Measurements from ENCODE around the gene DGLUCY. TPM values are rescaled to one million over a fixed set of nuclear protein-coding genes. Genes with fewer than 3 reads are reported as not detected.
"Not testable (repeated sequence)": the region's sequence is repeated elsewhere in the genome, so short reads cannot be mapped to it uniquely, and the experiment has no call there.

The DGLUCY gene, protein sequence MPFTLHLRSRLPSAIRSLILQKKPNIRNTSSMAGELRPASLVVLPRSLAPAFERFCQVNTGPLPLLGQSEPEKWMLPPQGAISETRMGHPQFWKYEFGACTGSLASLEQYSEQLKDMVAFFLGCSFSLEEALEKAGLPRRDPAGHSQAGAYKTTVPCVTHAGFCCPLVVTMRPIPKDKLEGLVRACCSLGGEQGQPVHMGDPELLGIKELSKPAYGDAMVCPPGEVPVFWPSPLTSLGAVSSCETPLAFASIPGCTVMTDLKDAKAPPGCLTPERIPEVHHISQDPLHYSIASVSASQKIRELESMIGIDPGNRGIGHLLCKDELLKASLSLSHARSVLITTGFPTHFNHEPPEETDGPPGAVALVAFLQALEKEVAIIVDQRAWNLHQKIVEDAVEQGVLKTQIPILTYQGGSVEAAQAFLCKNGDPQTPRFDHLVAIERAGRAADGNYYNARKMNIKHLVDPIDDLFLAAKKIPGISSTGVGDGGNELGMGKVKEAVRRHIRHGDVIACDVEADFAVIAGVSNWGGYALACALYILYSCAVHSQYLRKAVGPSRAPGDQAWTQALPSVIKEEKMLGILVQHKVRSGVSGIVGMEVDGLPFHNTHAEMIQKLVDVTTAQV
- polyA plus RNA-seq (ENCODE audit: insufficient read length): 29.4 TPM

DNA sequence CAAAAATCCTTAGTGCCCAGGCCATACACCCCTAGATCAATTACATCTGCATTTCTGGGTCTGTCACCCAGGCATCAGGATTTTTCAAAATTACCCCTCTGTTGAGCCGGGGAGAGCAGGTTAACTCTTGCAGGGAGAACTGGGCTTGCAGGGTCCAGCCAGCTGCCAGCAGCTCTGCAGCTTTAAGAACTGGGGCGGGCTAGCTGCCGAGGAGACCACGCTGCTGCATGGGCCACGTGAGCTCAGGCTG, at the start of gene DGLUCY:
TSS of gene DGLUCY (plus strand) at position 245 of the 250 bp plus-strand sequence. CDS start 46,222 bp downstream, outside the sequence.
- peak; percentile 62 for DNase-seq (ENCODE audit: low read depth)

DNA sequence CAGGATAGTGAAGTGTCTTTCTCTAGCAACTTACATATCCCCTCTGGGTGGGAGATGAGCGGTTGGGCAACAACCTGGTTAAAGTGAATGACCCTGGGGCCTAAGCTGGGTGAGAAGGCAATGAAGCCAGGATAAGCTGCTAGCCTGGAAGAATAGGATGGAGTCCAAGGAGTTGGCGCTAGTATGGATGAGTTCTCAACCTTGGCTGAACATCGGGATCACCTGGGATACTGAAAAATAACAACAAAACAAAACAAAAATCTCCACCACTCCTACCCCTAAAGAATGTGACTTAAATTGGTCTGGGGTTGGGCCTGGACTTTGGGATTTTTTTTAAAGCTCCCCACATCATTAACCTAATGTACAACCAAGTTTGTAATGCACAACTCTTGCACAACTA, 48.6 kb upstream of the DGLUCY start:
- DNase-seq (ENCODE audit: low read depth): peak; percentile 65

DNA sequence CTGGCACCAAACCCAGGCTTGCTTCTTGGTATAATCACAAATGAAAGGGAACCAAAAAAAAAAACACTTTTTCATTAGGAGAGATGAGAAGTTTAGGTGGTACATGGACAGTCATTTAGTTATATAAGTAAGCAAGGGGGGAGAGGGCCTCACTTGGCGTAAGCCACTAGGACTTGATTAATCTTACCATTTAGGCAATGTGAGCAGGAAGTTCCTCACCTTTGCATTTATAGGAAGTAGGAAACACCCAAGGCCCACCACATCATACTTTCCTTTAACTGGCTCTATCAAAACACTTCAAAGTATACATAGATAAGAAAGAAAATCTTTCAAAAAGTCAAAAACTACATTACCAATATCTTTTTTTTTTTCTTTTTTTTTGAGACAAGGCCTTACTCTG, 46.7 kb upstream of the DGLUCY start:
- DNase-seq (ENCODE audit: low read depth): no peak

DNA sequence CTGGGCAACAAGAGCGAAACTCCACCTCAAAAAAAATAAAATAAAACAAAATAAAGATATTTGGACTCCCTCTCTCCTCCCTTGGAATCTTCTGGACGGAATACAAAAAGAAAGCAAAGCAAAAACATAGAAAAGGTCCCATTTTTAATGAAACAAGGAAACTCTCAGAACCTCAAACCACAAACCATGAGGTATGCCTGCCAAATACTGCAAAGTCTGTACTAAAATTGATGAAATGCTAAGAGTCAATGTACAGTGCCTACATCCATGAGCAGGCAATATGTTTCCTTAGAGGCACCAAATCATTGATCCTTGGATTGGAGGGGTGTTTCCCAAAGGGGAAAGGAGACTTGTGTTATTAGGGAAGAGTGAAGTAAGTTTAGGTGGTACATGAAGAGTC, 45.2 kb upstream of the DGLUCY start:
- DNase-seq (ENCODE audit: low read depth): no peak

DNA sequence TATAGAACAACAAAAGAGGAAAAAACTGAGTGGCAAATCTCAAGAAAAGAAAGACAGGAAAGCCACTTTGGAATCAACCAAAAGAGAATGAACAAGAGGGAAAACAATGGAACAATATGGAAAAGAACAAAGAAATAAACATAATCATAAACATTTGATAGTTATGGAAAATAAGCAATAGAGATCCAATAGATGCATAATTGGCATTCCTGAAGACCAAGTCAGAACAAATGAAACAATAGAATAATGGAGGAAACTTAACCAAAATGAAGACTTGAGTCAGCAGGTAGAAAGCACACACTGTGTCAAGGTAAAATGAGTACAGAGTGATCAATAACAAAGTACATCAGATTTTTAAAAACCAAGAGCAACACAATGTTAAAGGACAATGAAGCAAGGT, 43.3 kb upstream of the DGLUCY start:
- no peak for DNase-seq (ENCODE audit: low read depth)

DNA sequence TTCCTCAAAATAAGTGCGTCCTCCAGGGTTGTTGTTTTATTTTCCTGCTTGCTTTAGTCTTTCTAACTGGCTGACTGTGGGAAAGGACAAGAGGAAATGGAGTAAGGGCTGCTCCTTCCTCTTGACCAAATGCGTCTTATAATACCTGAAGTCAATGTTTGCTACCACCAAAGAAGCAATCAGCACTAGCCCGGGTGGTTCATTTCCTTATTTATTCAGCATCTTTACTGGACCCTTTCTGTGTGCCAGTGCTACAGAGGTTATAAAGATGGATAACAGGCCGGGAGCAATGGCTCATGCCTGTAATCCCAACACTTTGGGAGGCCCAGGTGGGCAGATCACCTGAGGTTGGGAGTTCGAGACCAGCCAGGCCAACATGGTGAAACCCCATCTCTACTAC, 38.3 kb upstream of the DGLUCY start:
- no peak for DNase-seq (ENCODE audit: low read depth)

DNA sequence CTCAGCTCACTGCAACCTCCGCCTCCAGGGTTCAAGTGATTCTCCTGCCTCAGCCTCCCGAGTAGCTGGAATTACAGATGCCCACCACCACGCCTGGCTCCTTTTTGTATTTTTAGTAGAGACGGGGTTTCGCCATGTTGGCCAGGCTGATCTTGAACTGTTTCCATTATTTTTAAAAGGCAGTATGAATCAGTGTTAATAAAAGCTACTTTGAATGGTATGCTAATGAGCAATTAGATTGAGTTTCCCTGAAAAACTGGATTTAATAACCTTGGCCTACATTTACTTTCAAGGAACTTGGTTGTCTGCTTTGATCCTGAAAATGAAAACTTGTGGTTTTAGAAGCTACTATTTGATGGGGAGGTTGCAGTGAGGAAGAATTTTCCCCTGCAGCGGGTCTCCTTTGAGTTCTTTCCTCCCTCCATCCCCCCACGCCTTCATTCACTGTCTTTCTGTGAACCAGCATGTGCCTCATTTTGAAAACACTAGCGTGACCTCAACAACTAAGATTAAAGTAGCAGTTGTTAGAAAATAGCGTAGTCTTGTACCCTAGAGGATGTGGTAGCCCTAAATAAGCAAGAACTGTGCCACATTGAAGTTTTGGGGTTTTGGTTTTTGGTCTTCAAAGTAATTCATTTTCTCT, 35.7 kb upstream of the DGLUCY start:
- no peak for DNase-seq (ENCODE audit: low read depth)

DNA sequence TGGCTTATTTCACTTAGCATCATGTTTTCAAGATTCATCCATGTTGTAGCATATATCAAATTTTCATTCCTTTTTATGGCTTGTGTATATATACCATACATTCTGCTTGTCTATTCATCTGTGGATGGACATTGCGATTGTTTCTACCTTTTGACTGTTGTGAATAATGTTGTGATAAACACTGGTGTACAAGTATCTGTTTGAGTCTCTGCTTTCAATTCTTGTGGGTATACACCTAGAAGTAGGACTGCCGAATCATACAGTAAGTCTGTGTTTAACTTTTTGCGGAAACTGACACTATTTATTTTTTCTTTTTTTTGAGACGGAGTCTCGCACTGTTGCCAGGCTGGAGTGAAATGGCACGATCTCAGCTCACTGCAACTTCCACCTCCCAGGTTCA, 33.8 kb upstream of the DGLUCY start:
- no peak for DNase-seq (ENCODE audit: low read depth)

DNA sequence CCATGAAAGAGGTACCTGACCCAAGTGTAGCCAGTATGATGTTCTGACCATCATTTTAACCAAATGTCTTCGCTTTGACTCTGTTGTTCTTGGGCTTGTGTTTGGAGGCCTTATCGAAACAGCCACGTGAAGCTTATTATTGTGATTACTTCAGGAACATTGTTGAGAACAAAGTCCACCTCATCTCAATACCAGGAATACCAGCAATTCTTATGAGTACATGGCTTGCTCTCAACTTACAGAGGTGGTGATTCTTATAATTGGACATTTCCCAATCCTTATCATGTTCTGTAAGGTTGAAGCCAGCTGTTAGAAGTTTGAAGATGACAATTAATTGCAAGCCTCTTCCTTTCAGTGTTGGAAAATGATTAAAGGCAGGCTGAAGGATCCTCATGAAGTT, 31.6 kb upstream of the DGLUCY start:
- no peak for DNase-seq (ENCODE audit: low read depth)

DNA sequence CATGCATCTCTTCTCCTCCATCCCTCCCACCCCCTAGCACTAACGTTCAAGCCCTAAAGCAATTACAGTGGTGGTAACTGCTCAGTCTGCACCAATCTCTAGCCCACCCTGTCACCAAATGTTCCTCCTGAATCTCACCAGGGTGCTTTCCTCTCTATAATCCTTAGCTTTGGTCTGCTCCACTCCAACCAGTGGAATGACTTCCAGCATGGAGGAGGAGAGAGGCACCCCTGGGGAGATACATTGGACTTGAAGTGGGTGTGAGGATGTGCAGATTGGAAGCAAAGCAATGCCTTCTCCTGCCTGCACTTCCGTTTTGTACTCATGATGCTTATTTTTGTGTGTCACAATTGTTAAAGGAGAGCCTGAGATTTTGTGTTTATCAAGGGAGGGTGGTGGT, 29.4 kb upstream of the DGLUCY start:
- DNase-seq (ENCODE audit: low read depth): no peak

DNA sequence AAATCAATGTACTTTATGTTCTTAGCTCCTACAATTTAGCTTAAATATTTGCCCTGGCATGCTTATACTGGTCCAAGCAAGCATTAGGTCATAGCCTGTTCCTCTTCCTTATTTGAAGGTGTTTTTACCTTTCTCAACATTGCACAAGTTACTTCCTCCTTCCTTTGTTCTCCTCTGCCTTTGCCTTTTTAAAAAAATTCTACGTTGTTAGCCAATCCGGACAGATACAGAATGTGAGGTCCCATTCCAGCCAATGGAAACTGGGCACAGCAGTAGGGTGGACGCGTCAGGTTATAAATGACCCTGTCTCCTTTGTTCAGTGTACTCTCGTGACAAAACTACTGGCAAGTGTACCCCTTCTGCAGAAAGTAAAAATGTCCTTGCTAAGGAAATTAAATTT, 26.4 kb upstream of the DGLUCY start:
- DNase-seq (ENCODE audit: low read depth): not testable (repeated sequence)

DNA sequence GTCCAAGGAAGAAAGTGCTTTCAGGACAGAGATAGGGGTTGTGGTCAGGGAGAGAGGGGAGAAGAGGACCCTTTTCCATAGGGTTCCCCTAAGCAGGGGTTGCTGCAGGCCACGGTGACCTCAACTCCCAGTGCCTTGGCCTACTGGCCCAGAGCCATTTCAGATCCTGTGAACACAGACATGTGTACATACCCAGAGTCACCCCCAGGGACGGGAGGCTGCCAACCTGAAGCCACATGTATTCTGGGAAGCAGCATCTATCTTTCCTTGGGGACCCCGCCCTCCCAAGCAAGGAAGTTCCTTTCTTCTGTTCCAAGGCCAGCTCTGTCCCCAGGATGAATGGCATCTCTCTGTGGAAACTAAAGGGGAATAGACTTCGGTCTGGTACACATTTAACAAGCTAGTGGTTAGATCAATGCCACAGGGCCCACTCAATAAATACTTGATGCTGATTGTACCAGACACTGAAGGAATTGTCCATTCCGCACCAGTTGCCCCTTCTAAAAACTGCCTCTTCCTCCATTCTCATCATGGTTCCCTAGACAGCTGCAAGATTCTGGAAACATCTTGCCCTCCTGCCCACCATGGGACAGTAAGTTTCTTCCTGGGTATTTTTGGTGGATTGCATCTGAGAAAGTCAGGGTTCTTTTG, 25.2 kb upstream of the DGLUCY start:
- no peak for DNase-seq (ENCODE audit: low read depth)

DNA sequence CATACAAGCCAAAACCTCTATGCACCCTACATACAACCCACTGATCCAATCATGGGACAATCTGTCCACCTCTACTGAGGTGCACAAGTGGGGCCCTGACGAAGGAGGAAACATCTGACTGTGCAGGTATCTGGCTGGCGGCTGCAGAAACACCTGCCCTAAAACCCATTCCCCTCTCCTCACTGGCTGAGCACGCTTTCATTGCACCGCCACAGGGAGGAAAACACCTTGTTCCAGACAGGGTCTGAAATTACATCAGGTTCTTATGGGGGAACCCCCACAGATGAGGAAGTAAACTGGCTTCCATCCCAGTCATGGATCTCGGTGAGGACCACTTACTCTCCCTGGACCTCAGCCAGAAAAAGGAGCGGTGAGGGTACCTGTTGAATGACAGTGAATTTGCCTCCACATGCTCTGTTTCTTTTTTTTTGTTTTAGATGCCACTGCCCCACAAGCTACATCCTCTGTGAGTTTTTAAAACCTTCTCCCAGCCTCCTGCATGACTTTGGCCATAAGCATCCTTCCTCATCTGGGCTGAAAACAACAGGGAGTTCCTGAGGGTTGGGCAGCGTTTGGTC, 23.8 kb upstream of the DGLUCY start:
- DNase-seq (ENCODE audit: low read depth): no peak

DNA sequence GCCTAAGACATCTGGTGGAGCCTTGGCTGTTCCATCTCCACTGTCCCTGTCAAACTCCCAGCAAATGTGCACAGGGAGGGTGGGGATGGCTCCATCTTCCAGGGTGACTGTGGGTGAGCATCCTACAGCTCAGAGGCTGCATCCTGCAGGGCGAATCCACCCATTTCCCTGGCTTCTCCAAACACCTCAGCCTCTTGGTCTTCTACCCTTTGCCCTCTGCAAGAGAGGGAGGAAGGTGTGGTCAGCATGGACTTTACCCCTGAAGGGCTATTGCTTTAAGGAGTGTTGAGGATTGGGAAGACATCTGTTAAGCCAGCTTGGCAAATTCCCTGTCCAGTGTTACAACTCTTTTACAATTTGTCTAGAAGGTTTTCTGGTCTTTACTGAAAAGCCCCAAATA, 23.1 kb upstream of the DGLUCY start:
- DNase-seq (ENCODE audit: low read depth): no peak

DNA sequence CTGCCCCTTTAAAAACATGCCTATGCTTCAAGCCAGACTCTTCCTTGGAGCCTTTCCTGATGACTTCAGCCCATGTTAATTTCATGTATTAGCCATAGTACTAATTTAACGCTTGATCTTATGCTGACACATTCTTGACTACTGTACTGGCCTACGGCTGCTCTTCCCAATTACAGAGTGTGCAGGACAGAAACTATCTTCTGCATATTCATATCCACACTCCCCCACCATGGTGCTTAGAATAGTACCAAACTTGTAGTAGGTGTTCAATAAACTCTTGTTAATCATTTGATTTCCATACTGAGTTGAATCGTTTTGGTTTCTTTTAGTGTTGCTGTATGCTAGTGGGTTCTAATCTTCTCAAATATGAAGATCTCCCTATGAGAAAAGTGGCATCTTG, 21.8 kb upstream of the DGLUCY start:
- DNase-seq (ENCODE audit: low read depth): no peak

DNA sequence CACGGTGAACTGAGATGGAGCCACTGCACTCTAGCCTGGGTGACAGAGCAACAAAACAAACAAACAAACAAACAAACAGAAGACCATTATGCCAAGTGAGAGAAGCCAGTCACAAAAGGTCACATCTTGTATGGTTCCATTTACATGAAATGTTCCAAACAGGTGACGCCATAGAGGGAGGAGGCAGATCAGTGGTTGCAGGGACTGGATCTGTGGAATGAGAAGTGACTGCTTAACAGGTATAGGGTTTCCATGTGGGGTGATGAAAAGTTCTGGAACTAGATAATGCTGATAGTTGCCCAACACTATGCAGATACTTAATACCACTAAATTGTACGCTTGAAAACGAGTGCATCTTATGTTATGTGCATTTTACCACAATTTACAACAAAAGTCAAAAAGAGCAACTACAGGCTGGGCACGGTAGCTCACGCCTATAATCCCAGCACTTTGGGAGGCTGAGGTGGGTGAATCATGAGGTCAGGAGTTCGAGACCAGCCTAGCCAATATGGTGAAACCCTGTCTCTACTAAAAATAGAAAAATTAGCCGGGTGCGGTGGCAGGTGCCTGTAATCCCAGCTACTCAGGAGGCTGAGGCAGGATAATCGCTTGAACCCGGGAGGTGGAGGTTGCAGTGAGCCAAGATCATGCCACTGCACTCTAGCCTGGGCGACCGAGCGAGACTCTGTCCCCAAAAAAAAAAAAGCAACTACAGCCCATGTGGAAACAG, 20.0 kb upstream of the DGLUCY start:
- not testable (repeated sequence) for DNase-seq (ENCODE audit: low read depth)

DNA sequence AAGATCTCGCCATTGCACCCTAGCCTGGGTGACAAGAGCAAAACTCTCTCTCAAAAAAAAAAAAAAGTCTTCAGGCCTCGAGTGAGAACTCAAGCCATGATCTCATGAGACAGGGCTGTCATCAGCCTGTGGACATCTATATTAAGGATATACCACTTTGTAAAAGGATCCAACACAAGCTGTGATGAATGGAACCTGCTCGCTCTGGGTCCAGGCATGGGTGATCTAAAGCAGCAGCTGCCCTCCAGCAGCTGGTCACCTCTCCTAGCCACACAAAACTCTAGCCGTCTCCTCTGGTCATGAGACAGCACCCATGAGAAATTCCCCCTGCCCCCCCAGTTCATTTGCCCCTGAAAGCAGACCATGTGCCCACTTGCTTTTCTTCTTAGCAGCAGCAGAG, 19.1 kb upstream of the DGLUCY start:
- DNase-seq (ENCODE audit: low read depth): no peak

DNA sequence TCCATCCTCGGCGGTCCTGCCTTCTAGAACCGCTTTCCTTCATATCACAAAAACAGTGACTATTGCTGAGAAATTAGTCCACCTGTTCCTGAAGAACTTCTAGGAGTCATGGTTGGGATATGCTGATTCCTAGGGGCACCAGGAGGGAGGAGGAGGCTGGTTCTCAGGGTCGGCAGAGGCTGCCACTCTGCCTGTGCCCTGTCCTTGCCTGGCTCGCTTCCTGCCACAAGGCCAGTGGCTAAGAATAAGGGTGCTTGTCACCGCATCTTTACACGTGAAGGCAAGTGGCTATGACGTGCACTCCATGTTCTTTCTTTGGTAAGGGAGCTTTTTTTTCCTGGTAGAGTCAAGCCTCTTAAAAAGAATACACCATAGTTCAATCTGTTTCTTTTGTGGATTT, 18.7 kb upstream of the DGLUCY start:
- no peak for DNase-seq (ENCODE audit: low read depth)

DNA sequence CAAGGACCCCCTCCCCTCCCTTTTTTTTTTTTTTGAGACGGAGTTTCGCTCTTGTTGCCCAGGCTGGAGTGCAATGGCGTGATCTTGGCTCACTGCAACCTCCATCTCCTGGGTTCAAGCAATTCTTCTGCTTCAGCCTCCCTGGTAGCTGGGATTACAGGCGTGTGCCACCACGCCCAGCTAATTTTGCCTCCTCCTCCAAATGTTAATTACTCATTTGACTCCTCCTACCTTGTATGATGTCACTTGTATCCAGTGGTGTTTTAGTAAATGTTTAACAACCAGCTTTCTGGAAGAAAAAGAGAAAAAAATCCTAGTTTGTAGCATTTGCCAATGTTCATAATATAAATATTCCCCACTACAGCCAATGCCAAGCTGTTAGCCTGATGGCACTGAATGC, 16.2 kb upstream of the DGLUCY start:
- not testable (repeated sequence) for DNase-seq (ENCODE audit: low read depth)

DNA sequence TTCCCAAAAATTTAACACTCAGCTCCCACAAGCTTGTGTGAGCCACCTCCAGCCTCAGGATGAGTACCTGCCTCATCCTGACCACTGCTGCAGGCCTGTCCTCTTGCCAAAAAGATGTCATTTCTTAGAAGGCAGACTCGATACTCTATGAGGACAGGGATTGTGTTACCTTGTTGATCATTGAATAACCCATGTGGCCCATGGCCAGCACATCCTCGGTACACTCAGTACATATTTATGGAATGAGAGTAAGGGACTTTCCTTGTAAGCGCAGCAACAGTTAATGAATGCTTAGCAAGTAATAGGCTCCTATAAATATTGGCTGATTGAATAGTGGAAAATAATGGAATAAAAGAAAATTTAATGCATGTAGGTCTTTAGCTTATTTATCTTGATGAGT, 15.3 kb upstream of the DGLUCY start:
- DNase-seq (ENCODE audit: low read depth): no peak

DNA sequence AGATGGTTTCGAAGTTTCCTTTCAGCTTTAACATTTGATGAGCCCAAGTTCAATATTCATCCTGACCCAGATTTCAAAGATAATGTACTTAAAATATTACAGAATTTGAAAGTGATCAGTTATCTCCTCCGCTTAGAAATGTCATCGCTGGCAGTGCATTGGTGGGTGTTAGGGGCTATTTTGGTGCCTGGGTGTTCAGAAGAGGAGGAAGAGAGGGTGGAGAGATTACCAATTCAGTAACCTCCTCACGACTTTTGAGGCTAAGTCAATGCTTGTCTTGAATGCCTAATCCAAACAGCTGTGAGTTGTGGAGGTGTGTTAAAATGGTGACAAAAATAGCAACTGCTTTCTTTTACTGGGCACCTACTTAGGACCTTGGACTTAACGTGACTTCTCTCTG, 13.8 kb upstream of the DGLUCY start:
- no peak for DNase-seq (ENCODE audit: low read depth)

DNA sequence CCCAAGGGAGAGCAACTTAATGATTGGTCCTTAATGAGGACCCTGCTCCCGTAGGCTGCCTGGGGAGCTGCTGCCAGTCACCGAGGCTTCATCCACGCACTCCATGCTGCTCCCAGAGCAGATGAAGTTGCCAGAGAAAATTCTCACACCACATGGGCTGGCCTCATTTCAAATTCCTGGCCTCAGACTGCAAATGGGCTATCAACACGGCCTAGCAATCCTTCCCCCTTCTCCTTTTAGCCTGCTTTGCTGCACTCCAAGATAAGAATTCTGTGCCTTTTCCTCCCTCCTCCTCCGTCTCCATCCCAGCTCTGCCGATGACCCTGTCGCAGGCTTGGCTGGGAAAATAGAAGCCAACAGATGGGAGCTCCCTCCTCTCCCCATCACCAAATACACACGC, 10.8 kb upstream of the DGLUCY start:
- DNase-seq (ENCODE audit: low read depth): no peak

Data from forelimb muscle (tissue), 1 donor.